ENCODE data around the gene ARNT2.

The ARNT2 gene

GRCh38 chr15:80578871-80579270, 174.7 kb downstream of the ARNT2 start:
- no peak for DNase-seq (ENCODE audit: low spot score)

GRCh38 chr15:80579611-80580010, 175.4 kb downstream of the ARNT2 start:
- no peak for DNase-seq (ENCODE audit: low spot score)

GRCh38 chr15:80580106-80580505, 175.9 kb downstream of the ARNT2 start:
- peak; percentile 26 for DNase-seq (ENCODE audit: low spot score)

GRCh38 chr15:80580536-80581260, 176.5 kb downstream of the ARNT2 start:
- no peak for DNase-seq (ENCODE audit: low spot score)

- no peak for DNase-seq (ENCODE audit: low spot score)
These were observed 177.8 kb downstream of the ARNT2 start for GRCh38 chr15:80581976-80582375.

GRCh38 chr15:80582816-80583423, 178.7 kb downstream of the ARNT2 start:
- no peak for DNase-seq (ENCODE audit: low spot score)

GRCh38 chr15:80584561-80584964, 180.4 kb downstream of the ARNT2 start:
- DNase-seq (ENCODE audit: low spot score) = no peak

GRCh38 chr15:80584973-80585525, 180.9 kb downstream of the ARNT2 start:
- DNase-seq (ENCODE audit: low spot score) = no peak

- DNase-seq (ENCODE audit: low spot score) = no peak
These were observed 181.4 kb downstream of the ARNT2 start for GRCh38 chr15:80585544-80586018.

- DNase-seq (ENCODE audit: low spot score) = no peak
These were observed 182.0 kb downstream of the ARNT2 start for GRCh38 chr15:80586161-80586560.

GRCh38 chr15:80587007-80587406, 182.8 kb downstream of the ARNT2 start:
- DNase-seq (ENCODE audit: low spot score) = no peak

GRCh38 chr15:80587816-80588456, 183.8 kb downstream of the ARNT2 start:
- no peak for DNase-seq (ENCODE audit: low spot score)

GRCh38 chr15:80588801-80589200, 184.6 kb downstream of the ARNT2 start:
- peak; percentile 74 for DNase-seq (ENCODE audit: low spot score)

GRCh38 chr15:80590761-80591355, 186.7 kb downstream of the ARNT2 start:
- no peak for DNase-seq (ENCODE audit: low spot score)

GRCh38 chr15:80591471-80591870, 187.3 kb downstream of the ARNT2 start:
- no peak for DNase-seq (ENCODE audit: low spot score)

GRCh38 chr15:80591938-80592825, 188.0 kb downstream of the ARNT2 start:
- DNase-seq (ENCODE audit: low spot score) = no peak

GRCh38 chr15:80593486-80594030, 189.4 kb downstream of the ARNT2 start:
- no peak for DNase-seq (ENCODE audit: low spot score)

GRCh38 chr15:80594091-80594889, 190.1 kb downstream of the ARNT2 start:
- no peak for DNase-seq (ENCODE audit: low spot score)

- DNase-seq (ENCODE audit: low spot score) = no peak
These were observed 191.2 kb downstream of the ARNT2 start for GRCh38 chr15:80595396-80595795.

GRCh38 chr15:80596521-80596976, 192.4 kb downstream of the ARNT2 start:
- peak; percentile 15 for DNase-seq (ENCODE audit: low spot score)
